ENCODE measurements around the gene PTP4A2.

Gene PTP4A2

GRCh38 chr1:31891280-31891679 lies 46.9 kb downstream of the PTP4A2 start:
- in situ Hi-C loops (cut with MboI; ENCODE audit: low sequenced_read_pairs): no loop called here

- in situ Hi-C loops (cut with MboI; ENCODE audit: low sequenced_read_pairs): no loop called here
These were observed 49.9 kb downstream of the PTP4A2 start for GRCh38 chr1:31888291-31888690.

GRCh38 chr1:31886866-31887265 lies 51.3 kb downstream of the PTP4A2 start:
- in situ Hi-C loops (cut with MboI; ENCODE audit: low sequenced_read_pairs): no loop called here

DNA sequence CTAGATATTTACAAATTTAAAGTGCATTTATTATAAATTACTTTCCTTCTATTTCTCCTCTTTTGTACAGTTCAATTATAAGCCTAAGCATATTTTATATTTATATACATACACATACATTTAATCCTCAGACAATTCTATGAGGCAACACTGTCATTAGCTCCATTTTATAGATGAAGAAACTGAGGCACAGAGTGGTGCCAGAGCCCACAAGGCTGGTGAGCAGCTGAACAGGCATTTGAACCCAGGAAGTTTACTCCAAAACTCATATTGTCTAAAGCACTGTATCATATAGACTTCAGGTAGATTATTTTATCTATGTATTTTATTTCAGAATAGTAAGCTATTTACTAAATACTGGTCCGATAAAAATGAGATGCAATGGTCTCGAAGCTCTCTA lies 52.3 kb downstream of the PTP4A2 start:
- in situ Hi-C loops (cut with MboI; ENCODE audit: low sequenced_read_pairs): no loop called here

- in situ Hi-C loops (cut with MboI; ENCODE audit: low sequenced_read_pairs): no loop called here
These were observed 54.7 kb downstream of the PTP4A2 start for GRCh38 chr1:31883357-31883942.

- in situ Hi-C loops (cut with MboI; ENCODE audit: low sequenced_read_pairs): no loop called here
These were observed 56.5 kb downstream of the PTP4A2 start for GRCh38 chr1:31881688-31882000.

GRCh38 chr1:31880957-31881687 lies 57.0 kb downstream of the PTP4A2 start:
- in situ Hi-C loops (cut with MboI; ENCODE audit: low sequenced_read_pairs): no loop called here

- in situ Hi-C loops (cut with MboI; ENCODE audit: low sequenced_read_pairs): no loop called here
These were observed 58.1 kb downstream of the PTP4A2 start for GRCh38 chr1:31879981-31880608.

DNA sequence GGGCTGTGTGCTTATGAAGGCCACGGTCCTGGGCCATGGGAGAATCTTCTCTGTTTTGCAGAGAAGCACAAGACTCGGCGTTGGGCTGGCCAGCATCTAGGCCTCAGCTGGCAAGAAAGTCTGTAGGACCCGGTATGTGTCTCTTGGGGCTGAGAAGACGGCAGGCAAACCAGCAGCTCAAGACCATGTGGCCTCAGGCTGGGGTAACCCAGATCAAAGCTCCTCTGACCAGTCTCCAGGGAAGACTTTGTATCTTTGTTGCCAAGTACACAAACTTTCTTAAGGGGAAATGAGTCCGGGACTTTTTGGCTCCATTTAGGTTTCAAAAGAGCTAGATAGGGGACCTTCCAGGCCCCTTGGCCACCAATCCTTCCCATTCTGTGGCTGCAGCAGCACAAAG lies 60.1 kb downstream of the PTP4A2 start:
- in situ Hi-C loops (cut with MboI; ENCODE audit: low sequenced_read_pairs): no loop called here

DNA sequence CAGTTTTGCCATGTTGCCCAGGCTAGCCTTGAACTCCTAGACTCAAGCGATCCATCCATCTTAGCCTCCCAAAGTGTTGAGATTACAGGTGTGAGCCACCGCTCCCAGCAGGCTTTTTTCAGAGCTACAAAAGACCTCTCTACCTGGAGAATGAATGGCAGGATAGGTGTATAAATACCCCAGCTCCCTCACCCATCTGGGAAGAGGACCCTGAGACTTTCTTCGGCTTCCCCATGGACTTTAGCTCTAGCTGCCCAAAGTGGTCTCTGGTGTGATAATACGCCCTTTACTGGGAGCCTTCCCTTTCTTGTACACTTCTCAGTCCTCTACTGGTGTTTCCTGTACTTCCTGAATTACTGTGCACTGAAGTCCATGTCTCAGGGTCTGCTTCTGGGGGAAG lies 60.6 kb downstream of the PTP4A2 start:
- in situ Hi-C loops (cut with MboI; ENCODE audit: low sequenced_read_pairs): no loop called here

- in situ Hi-C loops (cut with MboI; ENCODE audit: low sequenced_read_pairs): no loop called here
These were observed 62.4 kb downstream of the PTP4A2 start for GRCh38 chr1:31875636-31876236.

DNA sequence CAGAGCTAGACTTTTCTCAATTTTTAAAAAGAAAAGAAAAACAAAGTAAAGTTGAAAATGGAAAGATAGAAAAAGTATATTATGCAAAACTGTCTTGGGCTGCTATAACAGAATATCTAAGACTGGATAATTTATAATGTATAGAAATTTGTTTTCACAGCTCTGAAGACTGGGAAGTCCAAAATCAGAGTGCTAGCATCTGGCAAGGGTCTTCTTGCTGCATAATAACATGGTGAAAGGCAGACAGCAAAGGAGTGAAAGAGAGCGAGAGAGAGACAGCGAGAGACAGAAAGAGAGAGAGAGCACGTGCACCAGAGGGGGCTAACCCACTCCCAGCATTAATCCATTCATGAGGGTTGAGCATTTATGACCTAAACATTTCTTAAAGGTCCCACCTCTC lies 63.2 kb downstream of the PTP4A2 start:
- in situ Hi-C loops (cut with MboI; ENCODE audit: low sequenced_read_pairs): no loop called here

- in situ Hi-C loops (cut with MboI; ENCODE audit: low sequenced_read_pairs): no loop called here
These were observed 65.2 kb downstream of the PTP4A2 start for GRCh38 chr1:31872658-31873636.

DNA sequence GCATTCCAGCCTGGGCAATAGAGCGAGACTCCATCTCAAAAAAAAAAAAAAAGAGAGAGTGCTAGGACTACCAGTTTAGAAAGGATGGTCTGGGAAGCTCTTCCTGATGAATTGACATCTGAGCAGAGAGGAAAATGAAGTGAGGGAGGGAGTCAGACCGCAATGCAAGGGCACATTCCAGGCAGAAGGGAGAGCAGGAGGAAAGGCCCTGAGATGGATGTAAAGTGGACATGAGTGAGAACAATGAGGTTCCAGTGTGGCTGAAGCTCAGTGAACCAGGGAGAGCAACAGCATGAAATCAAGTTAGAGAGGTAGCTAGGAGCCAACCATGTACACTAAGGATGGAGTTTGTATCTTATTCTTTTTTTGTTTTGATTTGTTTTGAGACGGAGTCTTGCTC lies 66.5 kb downstream of the PTP4A2 start:
- in situ Hi-C loops (cut with MboI; ENCODE audit: low sequenced_read_pairs): no loop called here

DNA sequence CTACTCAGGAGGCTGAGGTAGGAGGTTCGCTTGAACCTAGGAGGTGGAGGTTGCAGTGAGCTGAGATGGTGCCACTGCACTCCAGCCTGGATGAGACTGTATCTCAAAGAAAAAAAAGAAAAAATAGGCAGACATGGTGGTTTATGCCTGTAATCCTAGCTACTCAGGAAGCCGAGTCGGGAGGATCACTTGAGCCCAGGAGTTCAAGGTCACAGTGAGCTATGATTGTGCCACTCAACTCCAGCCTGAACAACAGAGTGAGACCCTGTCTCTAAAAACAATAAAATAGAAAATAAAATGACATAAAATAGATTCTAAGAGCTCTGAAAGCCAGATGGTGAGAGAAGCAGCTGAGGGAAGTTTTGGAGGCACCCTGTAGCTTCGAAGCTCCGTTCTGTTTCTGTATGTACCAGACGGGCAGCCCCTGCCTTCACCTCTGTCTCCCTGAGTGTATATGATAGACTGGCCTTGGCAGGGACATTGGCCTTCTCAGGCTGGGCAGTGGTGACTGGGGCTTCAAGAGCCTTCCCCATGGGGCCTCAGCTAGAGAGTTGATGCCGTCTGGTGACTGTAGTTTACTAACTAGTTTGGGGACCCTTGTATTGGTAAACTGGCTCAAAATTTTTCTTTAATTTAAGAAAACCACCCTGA lies 68.0 kb downstream of the PTP4A2 start:
- in situ Hi-C loops (cut with MboI; ENCODE audit: low sequenced_read_pairs): no loop called here

GRCh38 chr1:31869449-31869848 lies 68.7 kb downstream of the PTP4A2 start:
- in situ Hi-C loops (cut with MboI; ENCODE audit: low sequenced_read_pairs): no loop called here

DNA sequence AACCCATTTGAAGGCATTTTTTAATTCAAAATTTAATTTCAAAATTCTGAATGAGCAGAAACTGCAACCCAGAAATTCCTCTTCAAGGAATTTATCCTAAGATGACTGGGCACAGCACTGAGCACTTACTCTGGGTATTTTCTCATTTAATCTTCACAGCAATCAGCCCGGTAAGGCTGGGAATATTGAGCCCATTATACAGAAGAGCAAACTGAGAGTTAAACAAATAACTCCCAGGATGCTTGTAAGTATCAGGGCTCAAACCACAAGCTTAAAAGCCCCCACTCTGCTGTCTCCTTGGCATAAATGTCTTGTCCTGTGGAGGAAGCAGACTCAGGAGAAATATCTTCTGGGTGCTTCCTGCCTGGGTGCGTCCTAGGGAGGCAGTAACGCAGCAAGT lies 69.3 kb downstream of the PTP4A2 start:
- in situ Hi-C loops (cut with MboI; ENCODE audit: low sequenced_read_pairs): no loop called here

- in situ Hi-C loops (cut with MboI; ENCODE audit: low sequenced_read_pairs): no loop called here
These were observed 70.6 kb downstream of the PTP4A2 start for GRCh38 chr1:31867546-31867945.

DNA sequence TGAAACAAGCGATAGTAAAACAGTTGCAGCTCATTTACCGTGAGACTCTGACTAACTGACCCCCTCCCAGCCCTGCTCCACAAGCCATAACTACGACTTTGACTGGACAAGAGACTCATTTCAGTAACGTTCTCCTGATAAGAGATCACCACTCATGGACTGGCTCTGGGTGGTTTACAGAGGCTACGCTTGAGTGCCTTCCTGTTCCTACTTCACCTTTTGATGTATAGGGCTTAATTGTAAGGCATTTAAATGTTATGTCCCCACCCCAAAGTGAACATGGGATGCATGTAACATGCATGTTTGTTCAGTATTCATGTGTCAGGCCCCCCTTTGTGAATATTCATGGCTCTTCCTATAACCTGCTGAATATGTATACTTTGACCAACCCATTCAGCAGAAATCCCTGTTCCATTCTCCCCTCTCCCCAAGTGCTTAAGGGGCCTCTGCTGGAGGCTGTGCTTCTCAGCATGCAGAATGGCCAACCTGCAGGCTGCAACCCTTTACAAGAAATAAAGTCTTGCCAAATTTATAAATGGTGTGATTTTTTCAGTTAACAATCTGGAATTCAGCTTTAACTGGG lies 71.6 kb downstream of the PTP4A2 start:
- in situ Hi-C loops (cut with MboI; ENCODE audit: low sequenced_read_pairs): no loop called here
